ENCODE data around the gene BPIFB4.
"Not testable (repeated sequence)": the region's sequence is repeated elsewhere in the genome, so short reads cannot be mapped to it uniquely, and the experiment has no call there.

BPIFB4 gene

DNA sequence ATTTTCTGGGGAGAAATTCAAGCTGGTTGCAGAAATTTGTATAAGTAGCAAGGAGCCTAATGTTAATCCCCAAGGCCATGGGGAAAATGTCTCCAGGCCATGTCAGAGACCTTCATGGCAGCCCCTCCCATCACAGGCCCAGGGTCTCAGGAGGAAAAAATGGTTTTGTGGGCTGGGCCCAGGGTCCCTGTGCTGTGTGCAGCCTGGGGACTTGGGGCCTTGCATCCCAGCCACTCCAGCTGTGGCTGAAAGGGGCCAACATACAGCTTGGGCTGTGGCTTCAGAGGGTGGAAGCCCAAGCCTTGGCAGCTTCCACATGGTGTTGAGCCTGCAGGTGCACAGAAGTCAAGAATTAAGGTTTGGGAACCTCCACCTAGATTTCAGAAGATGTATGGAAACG, 42.9 kb downstream of the BPIFB4 start:
- DNase-seq: not testable (repeated sequence)

DNA sequence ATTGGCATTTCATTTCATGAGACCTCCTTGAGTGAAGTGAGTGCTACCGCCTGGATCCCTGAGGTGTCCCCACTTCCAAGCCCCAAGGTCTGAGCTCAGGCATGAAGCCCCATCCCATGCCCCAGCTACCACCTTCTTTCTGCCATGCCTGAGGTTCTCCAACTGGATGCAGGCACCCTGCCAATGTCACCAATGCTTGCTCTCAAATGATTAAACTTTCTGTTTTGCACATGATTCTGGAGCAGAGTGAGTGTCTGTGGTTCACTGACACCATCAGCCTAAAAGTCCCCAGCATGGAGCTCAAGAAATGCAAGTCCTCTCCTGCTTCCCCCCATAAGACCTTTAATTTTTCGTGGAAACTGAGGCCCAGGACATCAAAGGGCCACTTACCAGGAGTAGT, 44.8 kb downstream of the BPIFB4 start:
- no peak for DNase-seq

DNA sequence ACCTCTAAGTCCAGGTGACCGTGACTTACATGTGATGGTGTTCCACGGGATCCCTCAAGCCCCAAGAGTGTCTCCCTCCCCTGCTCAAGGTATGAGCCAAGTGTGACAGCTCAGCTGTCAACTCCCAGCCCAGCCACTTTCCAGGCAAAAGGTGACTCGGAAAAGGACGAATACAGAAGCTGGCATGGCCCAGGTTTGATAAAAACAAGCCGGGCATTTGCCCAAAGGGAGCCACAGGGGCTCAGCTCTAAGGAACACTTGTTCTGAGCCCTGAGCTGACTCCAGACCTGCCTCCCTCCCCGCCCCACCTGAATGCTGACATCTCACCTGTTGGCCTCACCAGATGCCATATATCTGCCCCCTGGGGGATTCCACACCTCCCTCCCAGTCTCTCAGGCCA, 45.6 kb downstream of the BPIFB4 start:
- no peak for DNase-seq

DNA sequence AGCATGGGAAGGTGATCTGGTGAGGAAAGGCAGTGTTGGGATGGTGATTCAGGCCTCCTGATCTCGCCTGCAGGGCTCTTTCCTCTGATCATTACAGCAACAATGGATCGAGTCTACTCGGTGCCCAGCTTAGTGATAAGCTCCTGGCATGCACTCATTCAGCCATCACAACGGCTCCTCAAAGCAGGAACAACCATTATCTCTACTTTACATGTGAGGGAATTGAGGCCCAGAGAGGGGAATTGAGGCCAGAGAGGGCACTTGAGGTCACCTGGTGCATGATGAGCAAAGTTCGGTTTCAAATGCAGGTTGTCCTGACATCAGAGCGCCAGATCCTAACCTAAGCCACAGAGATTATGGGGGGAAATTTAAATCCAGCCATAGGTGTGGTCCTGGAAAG, 46.5 kb downstream of the BPIFB4 start:
- no peak for DNase-seq

DNA sequence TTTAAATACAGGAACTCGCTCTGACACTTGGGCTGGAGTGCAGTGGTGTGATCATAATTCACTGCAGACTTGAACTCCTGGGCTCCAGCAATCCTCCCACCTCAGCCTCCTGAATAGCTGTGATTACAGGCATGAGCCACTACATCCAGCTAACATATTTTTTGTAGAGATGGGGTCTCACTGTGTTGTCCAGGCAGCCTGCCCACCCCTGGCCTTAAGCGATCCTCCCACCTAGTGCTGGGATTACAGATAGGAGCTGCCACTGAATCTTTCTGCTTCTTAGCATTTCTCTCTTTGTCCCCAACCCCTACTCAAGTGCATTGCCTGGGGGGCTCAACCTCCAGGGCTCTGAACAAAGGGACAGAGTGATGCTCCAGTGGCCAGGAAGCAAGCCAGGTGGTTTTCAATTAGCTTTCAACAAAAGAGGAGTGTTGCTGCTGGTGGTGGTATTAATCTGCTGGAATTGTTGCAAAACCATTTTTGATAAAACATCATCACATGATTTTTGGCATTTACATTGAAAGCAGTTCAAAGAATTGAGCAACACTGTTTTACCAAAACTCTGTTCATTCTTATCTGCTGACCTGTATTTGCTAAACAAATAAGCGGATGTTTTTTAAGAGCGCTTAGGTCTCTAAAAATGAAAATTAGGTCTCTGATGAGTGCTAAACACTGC, 48.1 kb downstream of the BPIFB4 start:
- no peak for DNase-seq

DNA sequence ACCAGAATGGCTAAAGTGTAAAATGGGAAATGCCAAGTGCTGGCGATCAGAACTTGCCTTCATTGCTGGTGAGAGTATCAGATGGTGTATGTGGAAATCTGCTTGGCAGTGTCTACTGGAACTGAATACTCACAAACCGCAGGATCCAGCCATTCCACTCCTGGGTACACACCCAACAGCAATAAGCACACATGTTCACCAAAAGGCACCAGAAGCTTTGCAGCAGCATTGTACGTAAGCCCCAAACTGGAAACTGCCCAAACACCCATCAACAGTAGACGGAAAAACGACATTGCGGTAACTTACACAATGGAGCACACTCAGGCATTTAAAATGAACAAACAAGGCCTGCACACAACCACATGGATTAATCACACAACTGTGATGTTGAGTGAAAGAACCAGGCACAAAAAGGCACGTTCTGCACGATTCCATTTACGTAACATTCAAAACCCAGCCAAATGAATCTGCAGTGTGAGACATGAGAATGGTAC, 51.2 kb downstream of the BPIFB4 start:
- DNase-seq: no peak

DNA sequence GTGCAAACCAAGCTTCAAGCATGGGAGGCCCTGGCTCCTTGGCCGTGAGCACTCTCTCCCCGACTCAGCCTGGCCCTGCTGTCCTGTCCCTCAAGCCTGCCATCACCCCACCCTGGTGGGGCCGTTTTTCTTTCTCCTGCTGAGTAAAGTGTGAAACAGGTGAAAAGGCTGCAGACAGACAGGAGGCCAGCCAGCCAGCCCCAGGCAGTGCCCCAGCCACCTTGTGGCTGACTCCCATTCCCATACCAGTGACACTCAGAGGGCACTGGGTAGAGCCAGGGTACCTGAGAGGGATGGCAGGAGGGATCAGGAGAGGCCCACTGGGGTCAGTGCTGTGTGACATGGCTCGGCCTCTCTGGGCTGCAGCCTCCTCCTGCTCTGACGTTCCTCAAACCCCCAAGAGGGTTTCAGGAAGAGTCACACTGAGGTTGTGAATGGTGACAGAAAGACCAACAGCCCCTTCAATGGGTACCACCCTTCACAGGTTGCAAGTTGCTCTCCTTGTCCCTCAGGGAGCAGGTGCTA, 52.6 kb downstream of the BPIFB4 start:
- no peak for DNase-seq

DNA sequence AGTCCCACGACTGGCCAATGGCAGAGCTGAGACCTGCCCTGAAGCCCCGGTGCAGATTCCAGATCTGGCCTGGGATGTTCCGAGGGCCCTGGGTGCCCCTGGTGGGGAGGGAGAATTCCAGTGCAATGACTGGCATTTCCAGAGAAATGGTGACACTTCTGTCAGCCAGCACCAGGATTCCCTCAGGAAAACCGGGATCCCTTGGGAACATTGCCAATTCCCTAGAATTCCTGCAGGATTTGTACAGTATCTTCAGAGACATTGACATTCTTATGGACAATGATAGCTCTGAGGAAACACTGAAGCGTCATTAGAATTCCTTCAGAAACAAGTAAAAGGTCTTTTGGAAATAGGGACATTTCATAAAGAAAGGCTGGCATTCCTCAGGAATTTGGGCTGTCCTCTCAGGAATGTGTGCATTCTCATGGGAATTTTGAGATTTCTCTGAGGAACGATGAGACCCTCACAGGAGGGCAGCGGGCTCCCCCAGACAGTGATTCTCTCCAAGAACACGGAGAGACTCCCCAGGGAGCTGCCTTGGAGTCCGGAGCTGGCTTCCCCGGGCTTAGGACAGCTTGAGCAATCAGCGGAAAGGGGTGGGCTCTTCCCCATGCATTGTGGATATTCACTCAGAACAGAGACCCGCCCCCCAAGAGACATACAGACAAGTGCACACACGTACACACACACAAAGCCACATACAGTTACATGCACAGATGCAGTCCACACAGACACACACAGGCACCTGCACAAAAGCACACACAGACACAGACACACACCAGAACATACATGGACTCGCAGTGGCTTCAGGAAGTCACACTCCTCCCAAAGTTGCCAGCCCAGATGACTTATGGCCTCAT, 53.3 kb downstream of the BPIFB4 start:
- DNase-seq: no peak

DNA sequence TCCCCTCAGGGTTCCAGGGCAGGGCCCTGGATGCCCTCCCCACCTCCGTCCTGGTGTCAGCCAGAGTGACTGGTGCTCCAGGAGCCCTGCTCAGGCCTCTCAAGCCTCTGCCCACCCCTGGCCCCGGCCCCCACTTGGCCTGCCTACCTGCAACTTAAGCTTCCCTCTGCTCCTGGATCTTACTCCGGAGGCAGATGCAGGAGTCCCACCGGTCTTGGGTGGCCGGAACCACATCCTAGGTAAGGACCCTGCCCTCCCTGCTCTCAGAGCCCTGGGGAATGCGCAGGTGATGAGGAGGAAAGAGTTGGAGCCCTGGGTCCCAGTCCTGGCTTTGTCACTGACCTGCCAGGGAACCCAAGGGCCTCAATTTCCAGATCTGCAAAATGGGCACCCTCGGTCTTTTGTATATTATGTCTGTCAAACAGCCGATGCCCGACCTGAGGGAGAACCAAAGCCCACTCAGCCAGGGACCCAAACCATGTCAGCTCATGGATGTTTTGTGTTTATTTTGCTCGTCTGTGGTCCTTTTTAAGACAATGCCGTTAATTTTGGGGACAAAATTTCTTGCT, 54.0 kb downstream of the BPIFB4 start:
- DNase-seq: no peak

DNA sequence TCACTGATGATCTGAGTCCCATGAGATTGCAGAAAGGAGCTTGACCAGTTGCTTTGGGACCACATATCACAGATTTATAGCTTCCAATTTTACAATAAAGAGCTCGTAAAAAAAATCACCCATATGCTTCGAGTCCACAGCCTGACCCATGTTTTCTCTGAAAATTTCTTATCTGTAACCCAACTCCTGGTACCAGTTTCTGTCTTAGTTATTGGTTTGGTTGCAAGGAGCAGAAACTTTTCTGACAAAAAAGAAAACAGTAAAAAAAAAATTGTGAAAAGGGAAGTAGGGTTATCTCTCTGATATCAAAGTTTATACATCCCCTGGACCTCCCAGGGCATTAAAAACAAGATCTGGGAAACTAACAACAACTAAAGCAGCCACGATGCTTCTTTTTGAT, 57.8 kb downstream of the BPIFB4 start:
- DNase-seq: no peak

DNA sequence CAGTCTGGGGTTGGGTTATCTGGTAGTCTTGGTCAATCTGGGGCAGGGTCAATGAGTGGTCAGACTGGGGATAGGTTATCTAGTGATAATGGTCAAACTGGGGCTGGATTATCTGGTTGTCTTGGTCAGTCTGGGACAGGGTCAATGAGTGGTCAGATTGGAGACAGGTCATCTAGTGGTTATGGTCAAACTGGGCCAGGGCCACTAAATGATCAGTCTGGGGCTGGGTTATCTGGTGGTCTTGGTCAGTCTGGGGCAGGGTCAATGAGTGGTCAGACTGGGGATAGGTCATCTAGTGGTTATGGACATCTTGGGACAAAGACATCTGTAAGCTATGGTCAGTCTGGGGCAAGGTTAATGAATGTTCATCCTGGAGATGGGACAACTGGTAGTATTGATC, 60.0 kb downstream of the BPIFB4 start:
- no peak for DNase-seq

DNA sequence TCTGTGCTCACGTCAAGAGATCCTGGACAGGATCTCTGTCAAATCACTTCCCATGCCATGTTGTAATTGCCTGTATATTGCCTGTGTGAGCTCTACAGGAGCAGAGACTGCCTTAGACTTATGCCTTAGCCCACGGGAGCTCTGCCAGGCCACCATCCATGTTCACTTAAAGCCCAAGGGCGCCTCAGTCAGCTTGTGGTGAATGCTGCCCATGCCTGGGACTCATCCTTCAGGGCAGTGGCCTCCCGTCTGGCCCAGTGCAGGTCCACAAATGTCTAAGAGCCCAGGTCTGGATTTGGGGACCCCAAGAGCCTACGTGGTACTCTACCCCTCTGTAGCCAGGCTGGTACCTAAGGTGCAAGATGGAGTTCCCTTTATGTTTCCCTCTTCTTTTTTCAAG, 66.1 kb downstream of the BPIFB4 start:
- DNase-seq: no peak

DNA sequence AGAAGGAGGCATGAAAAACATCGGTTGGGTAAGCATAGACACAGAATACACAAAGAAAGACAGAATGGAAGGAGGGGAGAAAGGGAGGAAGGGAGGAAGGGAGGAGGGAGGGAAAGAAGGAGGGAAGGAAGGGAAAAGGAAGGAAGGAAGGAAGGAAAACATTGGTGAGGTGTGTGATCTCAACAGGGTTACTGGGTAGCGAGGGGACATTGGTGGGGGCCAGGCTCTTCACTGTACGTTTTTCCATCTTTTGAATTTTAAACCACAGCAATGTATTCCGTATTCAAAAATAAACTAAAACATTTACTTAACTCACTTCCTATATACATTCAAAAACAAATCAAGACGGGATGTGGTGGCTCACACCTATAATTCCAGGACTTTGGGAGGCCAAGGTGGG, 67.9 kb downstream of the BPIFB4 start:
- DNase-seq: no peak

DNA sequence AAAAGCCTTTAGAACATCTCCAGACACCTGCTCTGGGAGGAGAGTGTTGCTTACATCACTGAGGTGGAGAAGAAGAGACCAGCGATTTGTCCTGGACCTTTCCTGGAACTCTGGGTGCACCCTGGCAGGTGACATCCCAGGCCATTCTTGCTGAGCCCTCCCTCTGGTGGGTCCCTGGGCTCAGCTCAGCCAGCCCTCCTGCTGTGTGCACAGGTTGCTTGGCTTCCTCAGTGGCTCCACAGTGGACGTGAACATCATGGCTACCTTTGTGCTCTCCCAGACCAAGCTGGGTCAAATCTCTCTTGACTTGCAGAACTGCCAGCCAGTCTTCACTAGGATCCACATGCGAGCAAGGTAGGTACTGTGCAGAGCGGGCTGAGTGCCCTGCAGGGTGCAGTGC, 68.6 kb downstream of the BPIFB4 start:
- no peak for DNase-seq

DNA sequence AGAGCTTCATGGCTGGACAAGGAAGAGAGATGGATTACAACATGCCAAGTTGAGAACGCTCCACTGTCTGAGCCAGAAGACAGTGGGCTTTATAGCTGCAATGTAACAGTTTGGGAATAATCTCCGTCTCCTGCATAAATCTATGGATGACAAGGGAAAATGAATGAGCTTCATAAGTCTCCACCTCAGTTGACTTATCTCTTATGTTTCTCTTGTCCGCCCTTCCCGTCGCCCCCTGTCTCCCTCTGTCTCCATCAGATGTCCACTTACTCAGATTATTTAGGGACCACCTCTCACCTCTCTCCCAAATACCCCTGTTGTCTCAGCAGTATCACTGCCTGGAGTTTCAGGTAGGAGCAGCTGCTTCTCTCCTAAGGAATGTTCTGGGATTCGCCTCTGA, 74.8 kb downstream of the BPIFB4 start:
- no peak for DNase-seq

DNA sequence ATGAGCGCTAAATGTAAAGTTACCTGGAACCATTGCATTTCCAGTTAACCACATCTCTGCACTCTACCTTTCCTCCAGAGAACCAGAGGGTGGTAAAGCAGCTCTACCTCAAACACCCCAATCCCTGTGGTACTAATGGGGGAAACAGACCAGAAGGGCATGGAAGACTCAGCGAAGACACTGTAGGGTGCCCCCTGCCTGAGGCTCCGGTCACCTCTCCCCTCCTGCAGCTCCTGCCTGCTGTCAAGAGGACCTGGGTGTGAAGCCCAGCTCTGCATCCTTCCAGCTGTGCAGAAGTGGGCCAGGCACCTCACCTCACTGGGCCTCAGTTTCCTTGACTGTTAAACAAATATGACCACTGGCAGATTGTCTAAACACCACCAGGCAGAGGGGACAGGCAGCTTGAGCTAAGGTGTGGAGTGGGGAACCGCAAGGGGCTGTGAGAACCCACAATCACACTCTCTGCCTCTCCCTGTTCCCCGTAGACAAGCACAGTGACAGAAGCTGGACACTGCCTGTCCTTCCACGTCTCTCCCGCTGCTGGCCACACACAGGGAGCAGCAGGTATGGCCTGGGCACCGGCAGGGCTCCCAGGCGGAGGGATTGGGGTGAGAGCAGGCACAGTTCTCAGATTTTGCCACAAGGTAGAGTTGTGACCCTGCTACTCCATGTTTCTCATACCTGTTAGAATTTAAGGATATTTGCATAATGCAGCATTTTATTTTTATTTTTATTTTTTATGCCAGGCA, 79.4 kb downstream of the BPIFB4 start:
- DNase-seq: no peak

DNA sequence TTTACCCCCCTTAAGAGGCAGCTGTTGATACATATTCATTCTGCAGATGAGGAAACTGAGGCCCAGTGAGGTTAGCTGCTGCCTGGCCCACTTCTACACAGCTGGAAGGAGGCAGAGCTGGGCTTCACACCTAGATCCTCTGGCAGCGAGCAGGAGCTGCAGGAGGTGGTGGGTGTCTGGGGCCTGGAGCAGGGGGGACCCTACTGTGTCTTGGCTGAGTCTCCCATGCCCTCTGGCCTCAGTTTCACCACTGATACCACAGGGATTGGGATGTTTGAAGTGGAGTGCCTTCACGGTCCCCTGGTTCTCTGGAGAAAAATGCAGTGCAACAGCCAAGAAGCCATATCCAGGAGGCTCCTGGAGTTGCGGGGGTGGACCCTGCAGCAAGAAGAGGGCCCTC, 80.3 kb downstream of the BPIFB4 start:
- no peak for DNase-seq

DNA sequence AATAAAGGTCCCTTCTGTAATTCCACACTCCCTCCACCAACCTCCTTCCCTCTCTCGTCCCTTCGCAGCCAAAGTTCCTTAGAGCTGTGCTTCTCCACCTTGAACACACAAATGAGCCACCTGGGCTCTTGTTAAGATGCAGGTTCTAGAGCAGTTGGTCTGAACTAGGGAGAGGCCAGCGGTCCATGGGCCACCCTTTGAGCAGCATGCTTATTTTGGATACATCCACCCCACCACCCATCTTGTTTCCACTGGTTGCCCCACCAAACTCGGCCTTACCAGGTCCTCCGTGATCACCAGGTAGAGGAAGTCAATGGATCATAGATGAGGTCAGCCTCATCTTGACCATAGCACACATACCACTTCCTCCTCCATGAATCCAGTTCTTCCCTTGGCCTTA, 81.2 kb downstream of the BPIFB4 start:
- DNase-seq: no peak
